ENCODE results near the gene TANC1.
A peak's percentile ranks its signal among the peaks of the same experiment; 100 is the strongest.

Gene TANC1

GRCh38 chr2:159065313-159065712 lies 96.9 kb downstream of the TANC1 start:
- H3K27ac ChIP-seq = peak overlapping the region; percentile 90
- TF ChIP-seq CTCF (conservative IDR thresholded peaks at IDR 0.05) = no peak

GRCh38 chr2:159065891-159066290 lies 97.5 kb downstream of the TANC1 start:
- peak overlapping the region; percentile 90 for H3K27ac ChIP-seq
- TF ChIP-seq CTCF (conservative IDR thresholded peaks at IDR 0.05) = no peak

GRCh38 chr2:159066541-159067156 lies 98.2 kb downstream of the TANC1 start:
- no peak for TF ChIP-seq CTCF (conservative IDR thresholded peaks at IDR 0.05)
- H3K27ac ChIP-seq = peak overlapping the region; percentile 90

GRCh38 chr2:159067971-159068370 lies 99.5 kb downstream of the TANC1 start:
- TF ChIP-seq CTCF (conservative IDR thresholded peaks at IDR 0.05) = no peak
- H3K27ac ChIP-seq = no peak overlapping the region

- no peak for TF ChIP-seq CTCF (conservative IDR thresholded peaks at IDR 0.05)
- no peak overlapping the region for H3K27ac ChIP-seq
Measured at GRCh38 chr2:159069229-159069628, 100.8 kb downstream of the TANC1 start.

GRCh38 chr2:159070235-159070634 lies 101.8 kb downstream of the TANC1 start:
- no peak overlapping the region for H3K27ac ChIP-seq
- no peak for TF ChIP-seq CTCF (conservative IDR thresholded peaks at IDR 0.05)

GRCh38 chr2:159071190-159071915 lies 102.9 kb downstream of the TANC1 start:
- TF ChIP-seq CTCF (conservative IDR thresholded peaks at IDR 0.05) = no peak
- no peak overlapping the region for H3K27ac ChIP-seq

Data from VCaP (cell line).